Measurements from ENCODE around the gene ZNF253.
"Not testable (repeated sequence)": the region's sequence is repeated elsewhere in the genome, so short reads cannot be mapped to it uniquely, and the experiment has no call there.

The ZNF253 gene

GRCh38 chr19:19900139-19900728 is 34.6 kb downstream of the ZNF253 start:
- peak; percentile 52 for DNase-seq

GRCh38 chr19:19900729-19901444 is 35.2 kb downstream of the ZNF253 start, which contains the start of gene ZNF93:
Gene ZNF93 (plus strand): TSS chr19:19900946. CDS start chr19:19901089, 143 bp downstream.
- peak; percentile 93 for DNase-seq

- DNase-seq = not testable (repeated sequence)
Observed at GRCh38 chr19:19907551-19907950, 41.9 kb downstream of the ZNF253 start.

- no peak for DNase-seq
Observed at GRCh38 chr19:19909654-19910053, 44.0 kb downstream of the ZNF253 start.

GRCh38 chr19:19911150-19911549 is 45.5 kb downstream of the ZNF253 start:
- no peak for DNase-seq

- DNase-seq = no peak
Observed at GRCh38 chr19:19914596-19914995, 48.9 kb downstream of the ZNF253 start.

GRCh38 chr19:19930417-19930816 is 64.7 kb downstream of the ZNF253 start:
- not testable (repeated sequence) for DNase-seq

GRCh38 chr19:19933432-19934314 is 68.0 kb downstream of the ZNF253 start:
- DNase-seq = not testable (repeated sequence)

- no peak for DNase-seq
Observed at GRCh38 chr19:19937403-19937802, 71.7 kb downstream of the ZNF253 start.

GRCh38 chr19:19938449-19938848 is 72.8 kb downstream of the ZNF253 start:
- DNase-seq = no peak

- DNase-seq = no peak
Observed at GRCh38 chr19:19943848-19944582, 78.3 kb downstream of the ZNF253 start.

All from right forelimb (tissue), 1 donor.